Measurements from ENCODE around the gene LCE2C.
"Not testable (repeated sequence)": the region's sequence is repeated elsewhere in the genome, so short reads cannot be mapped to it uniquely, and the experiment has no call there.

The LCE2C gene

GRCh38 chr1:152646656-152647055, 28.4 kb upstream of the LCE2C start:
- H3K4me1 Mint-ChIP-seq: no peaks in the 10 kb centered on the region
- H3K27me3 Mint-ChIP-seq (ENCODE audit: low read depth): no peaks in the 10 kb centered on the region
- H3K27ac Mint-ChIP-seq: no peak overlapping the region
- no peak overlapping the region for H3K4me3 Mint-ChIP-seq
- TF ChIP-seq CTCF (IDR thresholded peaks at IDR 0.05; ENCODE audit: unreplicated experiment in 3 of 3): no peak
- peaks cover 34% of the 10 kb centered on the region for H3K9me3 Mint-ChIP-seq
- no peaks in the 10 kb centered on the region for H3K36me3 Mint-ChIP-seq (ENCODE audit: low read depth)

GRCh38 chr1:152654110-152654509, 21.0 kb upstream of the LCE2C start:
- TF ChIP-seq CTCF (IDR thresholded peaks at IDR 0.05; ENCODE audit: unreplicated experiment in 3 of 3): no peak
- H3K36me3 Mint-ChIP-seq (ENCODE audit: low read depth): no peaks in the 10 kb centered on the region

GRCh38 chr1:152656459-152656858, 18.6 kb upstream of the LCE2C start:
- H3K4me3 Mint-ChIP-seq: no peak overlapping the region
- no peak overlapping the region for H3K27ac Mint-ChIP-seq
- no peaks in the 10 kb centered on the region for H3K4me1 Mint-ChIP-seq
- H3K27me3 Mint-ChIP-seq (ENCODE audit: low read depth): no peaks in the 10 kb centered on the region
- H3K36me3 Mint-ChIP-seq (ENCODE audit: low read depth): no peaks in the 10 kb centered on the region
- no peak for TF ChIP-seq CTCF (IDR thresholded peaks at IDR 0.05; ENCODE audit: unreplicated experiment in 3 of 3)
- peaks cover 24% of the 10 kb centered on the region for H3K9me3 Mint-ChIP-seq

More at GRCh38 chr1:152654110-152654509, 21.0 kb upstream of the LCE2C start:
- no peaks in the 10 kb centered on the region for H3K27me3 Mint-ChIP-seq (ENCODE audit: low read depth)
- no peak overlapping the region for H3K4me3 Mint-ChIP-seq
- no peaks in the 10 kb centered on the region for H3K4me1 Mint-ChIP-seq
- peaks cover 23% of the 10 kb centered on the region for H3K9me3 Mint-ChIP-seq
- no peak overlapping the region for H3K27ac Mint-ChIP-seq

GRCh38 chr1:152657677-152658076, 17.4 kb upstream of the LCE2C start:
- peaks cover 26% of the 10 kb centered on the region for H3K9me3 Mint-ChIP-seq
- no peak for TF ChIP-seq CTCF (IDR thresholded peaks at IDR 0.05; ENCODE audit: unreplicated experiment in 3 of 3)
- no peaks in the 10 kb centered on the region for H3K27me3 Mint-ChIP-seq (ENCODE audit: low read depth)
- no peak overlapping the region for H3K4me3 Mint-ChIP-seq
- no peaks in the 10 kb centered on the region for H3K4me1 Mint-ChIP-seq
- no peak overlapping the region for H3K27ac Mint-ChIP-seq
- H3K36me3 Mint-ChIP-seq (ENCODE audit: low read depth): no peaks in the 10 kb centered on the region

GRCh38 chr1:152658649-152659048, 16.4 kb upstream of the LCE2C start:
- no peak for TF ChIP-seq CTCF (IDR thresholded peaks at IDR 0.05; ENCODE audit: unreplicated experiment in 3 of 3)
- no peak overlapping the region for H3K4me3 Mint-ChIP-seq
- peaks cover 25% of the 10 kb centered on the region for H3K9me3 Mint-ChIP-seq
- H3K27me3 Mint-ChIP-seq (ENCODE audit: low read depth): no peaks in the 10 kb centered on the region
- H3K27ac Mint-ChIP-seq: no peak overlapping the region
- H3K4me1 Mint-ChIP-seq: no peaks in the 10 kb centered on the region
- no peaks in the 10 kb centered on the region for H3K36me3 Mint-ChIP-seq (ENCODE audit: low read depth)

- H3K4me1 Mint-ChIP-seq: no peaks in the 10 kb centered on the region
- H3K36me3 Mint-ChIP-seq (ENCODE audit: low read depth): no peaks in the 10 kb centered on the region
- H3K27me3 Mint-ChIP-seq (ENCODE audit: low read depth): no peaks in the 10 kb centered on the region
- no peak for TF ChIP-seq CTCF (IDR thresholded peaks at IDR 0.05; ENCODE audit: unreplicated experiment in 3 of 3)
- no peak within 1 kb of the TSS for H3K27ac Mint-ChIP-seq
- peaks cover 30% of the 10 kb centered on the region for H3K9me3 Mint-ChIP-seq
- no peak within 1 kb of the TSS for H3K4me3 Mint-ChIP-seq
Observed at GRCh38 chr1:152663098-152663497, 12.0 kb upstream of the LCE2C start, which contains the start of gene LCE2D. Gene LCE2D (plus strand): TSS chr1:152663380. CDS start chr1:152664106, 726 bp downstream.

GRCh38 chr1:152666171-152666570, 8.9 kb upstream of the LCE2C start:
- H3K36me3 Mint-ChIP-seq (ENCODE audit: low read depth); H3K27ac Mint-ChIP-seq; H3K27me3 Mint-ChIP-seq (ENCODE audit: low read depth); H3K4me3 Mint-ChIP-seq; H3K4me1 Mint-ChIP-seq: not testable (repeated sequence)
- peaks cover 34% of the 10 kb centered on the region for H3K9me3 Mint-ChIP-seq

Measured in nephron (organoid).